ENCODE data around the gene ITLN1. TPM values are rescaled to one million over a fixed set of nuclear protein-coding genes. Genes with fewer than 3 reads are reported as not detected.
"Not testable (repeated sequence)": the region's sequence is repeated elsewhere in the genome, so short reads cannot be mapped to it uniquely, and the experiment has no call there.

ITLN1 gene
- total RNA-seq: not detected

DNA sequence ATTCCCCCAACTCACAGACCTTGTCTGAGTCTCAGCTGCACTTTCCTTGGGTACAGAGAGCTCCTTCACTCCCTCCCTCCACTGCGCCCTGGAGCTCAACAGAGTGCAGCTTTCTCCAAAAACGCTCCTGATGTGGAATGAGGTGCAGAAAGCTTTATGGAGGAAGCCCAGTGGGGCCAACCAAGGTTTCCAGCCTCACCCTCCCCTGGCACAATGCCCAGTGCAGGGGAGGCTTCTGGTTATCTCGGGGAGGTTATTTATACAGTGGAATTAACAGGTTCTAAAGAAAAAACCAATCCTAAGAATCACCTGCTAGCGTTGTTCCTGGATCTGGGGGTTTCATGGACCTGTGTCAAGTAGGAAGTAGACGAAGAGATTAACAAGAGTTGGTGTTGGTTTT is at the start of gene ITLN1:
ITLN1 (minus strand) TSS at position 139 of the 400 bp plus-strand sequence. CDS start 303 bp downstream, outside the sequence.
- Histone ChIP-seq H3K4me1 (ENCODE audit: control insufficient read depth in 3 of 3, insufficient read depth in 3 of 3, low read length in 3 of 3) (no peaks in the 10 kb centered on the region), H3K4me3 (ENCODE audit: low read length in 3 of 3) (no peak within 1 kb of the TSS)

GRCh38 chr1:160933305-160933704 is 48.3 kb upstream of the ITLN1 start:
- H3K9me3 ChIP-seq (ENCODE audit: control insufficient read depth in 3 of 3, low read length in 3 of 3); H3K36me3 ChIP-seq (ENCODE audit: control insufficient read depth in 3 of 3, insufficient read depth in 3 of 3, low read length in 3 of 3); H3K4me3 ChIP-seq (ENCODE audit: low read length in 3 of 3); H3K27me3 ChIP-seq (ENCODE audit: control insufficient read depth in 3 of 3, insufficient read depth in 3 of 3, low read length in 3 of 3); H3K9ac ChIP-seq (ENCODE audit: low read depth in 1 of 3, low read length in 3 of 3); H3K27ac ChIP-seq (ENCODE audit: low read depth, low read length); H3K4me1 ChIP-seq (ENCODE audit: control insufficient read depth in 3 of 3, insufficient read depth in 3 of 3, low read length in 3 of 3): not testable (repeated sequence)

More for the DNA sequence above, at the start of gene ITLN1:
- Histone ChIP-seq H3K9me3 (ENCODE audit: control insufficient read depth in 3 of 3, low read length in 3 of 3) (no peaks in the 10 kb centered on the region), H3K36me3 (ENCODE audit: control insufficient read depth in 3 of 3, insufficient read depth in 3 of 3, low read length in 3 of 3) (no peaks in the 10 kb centered on the region), H3K27ac (ENCODE audit: low read depth, low read length) (no peak within 1 kb of the TSS), H3K9ac (ENCODE audit: low read depth in 1 of 3, low read length in 3 of 3) (no peak within 1 kb of the TSS), H3K27me3 (ENCODE audit: control insufficient read depth in 3 of 3, insufficient read depth in 3 of 3, low read length in 3 of 3) (no peaks in the 10 kb centered on the region)

GRCh38 chr1:160925652-160926244 is 40.8 kb upstream of the ITLN1 start:
- Histone ChIP-seq H3K9ac (ENCODE audit: low read depth in 1 of 3, low read length in 3 of 3) (no peak overlapping the region), H3K27ac (ENCODE audit: low read depth, low read length) (no peak overlapping the region), H3K9me3 (ENCODE audit: control insufficient read depth in 3 of 3, low read length in 3 of 3) (peaks cover 0 to 4% (median 0%) of the 10 kb centered on the region in 3 donors), H3K27me3 (ENCODE audit: control insufficient read depth in 3 of 3, insufficient read depth in 3 of 3, low read length in 3 of 3) (no peaks in the 10 kb centered on the region), H3K4me1 (ENCODE audit: control insufficient read depth in 3 of 3, insufficient read depth in 3 of 3, low read length in 3 of 3) (no peaks in the 10 kb centered on the region), H3K4me3 (ENCODE audit: low read length in 3 of 3) (no peak overlapping the region), H3K36me3 (ENCODE audit: control insufficient read depth in 3 of 3, insufficient read depth in 3 of 3, low read length in 3 of 3) (no peaks in the 10 kb centered on the region)

- Histone ChIP-seq H3K27me3 (ENCODE audit: control insufficient read depth in 3 of 3, insufficient read depth in 3 of 3, low read length in 3 of 3) (no peaks in the 10 kb centered on the region), H3K9ac (ENCODE audit: low read depth in 1 of 3, low read length in 3 of 3) (no peak overlapping the region), H3K36me3 (ENCODE audit: control insufficient read depth in 3 of 3, insufficient read depth in 3 of 3, low read length in 3 of 3) (no peaks in the 10 kb centered on the region), H3K4me1 (ENCODE audit: control insufficient read depth in 3 of 3, insufficient read depth in 3 of 3, low read length in 3 of 3) (no peaks in the 10 kb centered on the region), H3K4me3 (ENCODE audit: low read length in 3 of 3) (no peak overlapping the region), H3K27ac (ENCODE audit: low read depth, low read length) (no peak overlapping the region), H3K9me3 (ENCODE audit: control insufficient read depth in 3 of 3, low read length in 3 of 3) (peaks cover 0 to 4% (median 0%) of the 10 kb centered on the region in 3 donors)
Measured at GRCh38 chr1:160924791-160925651, 40.0 kb upstream of the ITLN1 start.

DNA sequence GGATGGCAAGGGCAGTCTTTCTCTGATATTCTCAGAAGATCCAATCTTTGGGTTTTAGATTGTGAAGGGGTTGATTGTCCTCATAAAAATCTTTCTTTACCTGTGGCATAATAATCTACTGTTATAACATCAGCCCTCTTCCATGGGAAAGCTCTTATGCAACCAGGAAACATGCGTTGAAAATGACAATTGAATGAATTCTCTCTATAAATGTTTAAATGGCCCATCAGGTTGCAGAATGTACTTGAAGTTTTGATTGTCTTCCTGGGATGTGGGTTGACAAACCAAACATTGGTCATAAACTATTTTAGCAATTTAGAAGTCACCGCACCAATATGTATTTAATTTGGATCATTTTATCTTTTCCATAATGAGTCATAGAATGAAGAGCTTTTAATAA is 31.7 kb upstream of the ITLN1 start:
- H3K27me3 ChIP-seq (ENCODE audit: control insufficient read depth in 3 of 3, insufficient read depth in 3 of 3, low read length in 3 of 3): no peaks in the 10 kb centered on the region
- H3K4me1 ChIP-seq (ENCODE audit: control insufficient read depth in 3 of 3, insufficient read depth in 3 of 3, low read length in 3 of 3): no peaks in the 10 kb centered on the region
- H3K9ac ChIP-seq (ENCODE audit: low read depth in 1 of 3, low read length in 3 of 3): no peak overlapping the region
- H3K9me3 ChIP-seq (ENCODE audit: control insufficient read depth in 3 of 3, low read length in 3 of 3): no peaks in the 10 kb centered on the region
- H3K27ac ChIP-seq (ENCODE audit: low read depth, low read length): no peak overlapping the region
- H3K4me3 ChIP-seq (ENCODE audit: low read length in 3 of 3): no peak overlapping the region
- no peaks in the 10 kb centered on the region for H3K36me3 ChIP-seq (ENCODE audit: control insufficient read depth in 3 of 3, insufficient read depth in 3 of 3, low read length in 3 of 3)

DNA sequence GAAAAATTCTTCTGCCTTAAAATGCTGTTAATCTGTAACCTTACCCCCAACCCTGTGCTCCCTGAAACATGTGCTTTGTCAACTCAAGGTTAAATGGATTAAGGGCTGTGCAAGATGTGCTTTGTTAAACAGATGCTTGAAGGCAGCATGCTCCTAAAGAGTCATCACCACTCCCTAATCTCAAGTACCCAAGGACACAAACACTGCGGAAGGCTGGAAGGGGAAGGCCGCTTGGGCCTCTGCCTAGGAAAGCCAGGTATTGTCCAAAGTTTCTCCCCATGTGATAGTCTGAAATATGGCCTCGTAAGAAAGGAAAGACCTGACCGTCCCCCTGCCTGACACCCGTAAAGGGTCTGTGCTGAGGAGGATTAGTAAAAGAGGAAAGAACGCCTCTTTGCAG is 28.2 kb upstream of the ITLN1 start:
- not testable (repeated sequence) for H3K4me1 ChIP-seq (ENCODE audit: control insufficient read depth in 3 of 3, insufficient read depth in 3 of 3, low read length in 3 of 3); H3K9ac ChIP-seq (ENCODE audit: low read depth in 1 of 3, low read length in 3 of 3); H3K27me3 ChIP-seq (ENCODE audit: control insufficient read depth in 3 of 3, insufficient read depth in 3 of 3, low read length in 3 of 3); H3K36me3 ChIP-seq (ENCODE audit: control insufficient read depth in 3 of 3, insufficient read depth in 3 of 3, low read length in 3 of 3); H3K9me3 ChIP-seq (ENCODE audit: control insufficient read depth in 3 of 3, low read length in 3 of 3); H3K27ac ChIP-seq (ENCODE audit: low read depth, low read length); H3K4me3 ChIP-seq (ENCODE audit: low read length in 3 of 3)

DNA sequence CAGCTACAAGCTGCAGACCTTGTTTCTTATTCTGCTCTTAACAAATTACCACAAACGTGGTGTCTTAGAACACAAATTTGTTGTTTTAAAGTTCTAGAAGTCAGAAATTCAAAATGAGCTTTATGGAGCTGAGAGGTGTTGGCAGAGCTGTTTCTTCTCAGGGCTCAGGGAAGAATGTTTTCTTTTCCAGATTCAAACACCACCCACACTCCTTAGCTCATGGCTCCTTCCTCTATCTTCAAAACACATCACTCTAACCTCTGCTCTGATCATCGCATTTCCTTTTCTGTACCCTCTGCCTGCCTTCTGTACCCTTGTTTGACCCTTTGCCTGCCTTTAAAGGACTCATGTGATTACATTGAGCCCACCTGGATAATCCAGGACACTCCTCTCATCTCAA is 26.9 kb upstream of the ITLN1 start:
- H3K9ac ChIP-seq (ENCODE audit: low read depth in 1 of 3, low read length in 3 of 3): no peak overlapping the region
- H3K36me3 ChIP-seq (ENCODE audit: control insufficient read depth in 3 of 3, insufficient read depth in 3 of 3, low read length in 3 of 3): no peaks in the 10 kb centered on the region
- H3K4me1 ChIP-seq (ENCODE audit: control insufficient read depth in 3 of 3, insufficient read depth in 3 of 3, low read length in 3 of 3): no peaks in the 10 kb centered on the region
- H3K9me3 ChIP-seq (ENCODE audit: control insufficient read depth in 3 of 3, low read length in 3 of 3): no peaks in the 10 kb centered on the region
- H3K27me3 ChIP-seq (ENCODE audit: control insufficient read depth in 3 of 3, insufficient read depth in 3 of 3, low read length in 3 of 3): no peaks in the 10 kb centered on the region
- no peak overlapping the region for H3K4me3 ChIP-seq (ENCODE audit: low read length in 3 of 3)
- no peak overlapping the region for H3K27ac ChIP-seq (ENCODE audit: low read depth, low read length)

GRCh38 chr1:160911441-160911840 is 26.5 kb upstream of the ITLN1 start:
- H3K4me3 ChIP-seq (ENCODE audit: low read length in 3 of 3): no peak overlapping the region
- H3K9me3 ChIP-seq (ENCODE audit: control insufficient read depth in 3 of 3, low read length in 3 of 3): no peaks in the 10 kb centered on the region
- no peak overlapping the region for H3K27ac ChIP-seq (ENCODE audit: low read depth, low read length)
- no peaks in the 10 kb centered on the region for H3K27me3 ChIP-seq (ENCODE audit: control insufficient read depth in 3 of 3, insufficient read depth in 3 of 3, low read length in 3 of 3)
- no peak overlapping the region for H3K9ac ChIP-seq (ENCODE audit: low read depth in 1 of 3, low read length in 3 of 3)
- H3K4me1 ChIP-seq (ENCODE audit: control insufficient read depth in 3 of 3, insufficient read depth in 3 of 3, low read length in 3 of 3): no peaks in the 10 kb centered on the region
- no peaks in the 10 kb centered on the region for H3K36me3 ChIP-seq (ENCODE audit: control insufficient read depth in 3 of 3, insufficient read depth in 3 of 3, low read length in 3 of 3)

GRCh38 chr1:160910170-160910750 is 25.3 kb upstream of the ITLN1 start:
- Histone ChIP-seq H3K27me3 (ENCODE audit: control insufficient read depth in 3 of 3, insufficient read depth in 3 of 3, low read length in 3 of 3) (no peaks in the 10 kb centered on the region), H3K27ac (ENCODE audit: low read depth, low read length) (no peak overlapping the region), H3K36me3 (ENCODE audit: control insufficient read depth in 3 of 3, insufficient read depth in 3 of 3, low read length in 3 of 3) (no peaks in the 10 kb centered on the region), H3K4me1 (ENCODE audit: control insufficient read depth in 3 of 3, insufficient read depth in 3 of 3, low read length in 3 of 3) (no peaks in the 10 kb centered on the region), H3K9ac (ENCODE audit: low read depth in 1 of 3, low read length in 3 of 3) (no peak overlapping the region), H3K9me3 (ENCODE audit: control insufficient read depth in 3 of 3, low read length in 3 of 3) (no peaks in the 10 kb centered on the region), H3K4me3 (ENCODE audit: low read length in 3 of 3) (no peak overlapping the region)

- Histone ChIP-seq H3K9ac (ENCODE audit: low read depth in 1 of 3, low read length in 3 of 3) (no peak overlapping the region), H3K36me3 (ENCODE audit: control insufficient read depth in 3 of 3, insufficient read depth in 3 of 3, low read length in 3 of 3) (no peaks in the 10 kb centered on the region), H3K9me3 (ENCODE audit: control insufficient read depth in 3 of 3, low read length in 3 of 3) (no peaks in the 10 kb centered on the region), H3K4me3 (ENCODE audit: low read length in 3 of 3) (no peak overlapping the region), H3K27me3 (ENCODE audit: control insufficient read depth in 3 of 3, insufficient read depth in 3 of 3, low read length in 3 of 3) (no peaks in the 10 kb centered on the region), H3K4me1 (ENCODE audit: control insufficient read depth in 3 of 3, insufficient read depth in 3 of 3, low read length in 3 of 3) (no peaks in the 10 kb centered on the region), H3K27ac (ENCODE audit: low read depth, low read length) (no peak overlapping the region)
Measured at GRCh38 chr1:160907976-160908375, 23.0 kb upstream of the ITLN1 start.

All from skeletal muscle tissue (tissue), 4 donors.